CD4-positive, alpha-beta T cell treated with Interferon alpha-2 for 1 hour (primary cell): ENCODE data around the gene PEX14.
A peak's percentile ranks its signal among the peaks of the same experiment; 100 is the strongest.

Experiments
- DNase-seq, 2 donors: peaks; one replicate each; pipeline ENCODE4 v3.0.0-alpha.2; 2020 to 2022

The PEX14 gene

GRCh38 chr1:10553118-10553517, 78.4 kb downstream of the PEX14 start:
- DNase-seq = no peak

GRCh38 chr1:10555635-10556429, 81.1 kb downstream of the PEX14 start:
- DNase-seq = no peak

- DNase-seq = no peak
Measured at GRCh38 chr1:10556430-10557005, 81.8 kb downstream of the PEX14 start.

GRCh38 chr1:10557714-10558113, 83.0 kb downstream of the PEX14 start:
- no peak for DNase-seq

- no peak for DNase-seq
Measured at GRCh38 chr1:10559386-10559785, 84.6 kb downstream of the PEX14 start.

GRCh38 chr1:10561497-10561896, 86.7 kb downstream of the PEX14 start:
- no peak for DNase-seq

GRCh38 chr1:10561955-10562354, 87.2 kb downstream of the PEX14 start:
- peak in 1 of 2 donors; percentile 16 for DNase-seq

- no peak for DNase-seq
Measured at GRCh38 chr1:10564063-10564462, 89.3 kb downstream of the PEX14 start.

GRCh38 chr1:10569531-10569930, 94.8 kb downstream of the PEX14 start:
- no peak for DNase-seq

- DNase-seq = no peak
Measured at GRCh38 chr1:10575616-10576015, 100.9 kb downstream of the PEX14 start.

GRCh38 chr1:10578070-10578469, 103.3 kb downstream of the PEX14 start:
- DNase-seq = no peak

GRCh38 chr1:10583641-10584040, 108.9 kb downstream of the PEX14 start:
- no peak for DNase-seq

GRCh38 chr1:10585242-10585641, 110.5 kb downstream of the PEX14 start:
- DNase-seq = no peak

- DNase-seq = no peak
Measured at GRCh38 chr1:10586125-10586524, 111.4 kb downstream of the PEX14 start.

GRCh38 chr1:10588640-10589039, 113.9 kb downstream of the PEX14 start:
- no peak for DNase-seq

GRCh38 chr1:10589074-10589473, 114.3 kb downstream of the PEX14 start:
- no peak for DNase-seq

- no peak for DNase-seq
Measured at GRCh38 chr1:10591010-10591409, 116.3 kb downstream of the PEX14 start.

- no peak for DNase-seq
Measured at GRCh38 chr1:10592373-10592772, 117.6 kb downstream of the PEX14 start.

GRCh38 chr1:10593750-10594149, 119.0 kb downstream of the PEX14 start:
- DNase-seq = no peak

GRCh38 chr1:10594595-10595223, 120.0 kb downstream of the PEX14 start:
- DNase-seq = no peak

- no peak for DNase-seq
Measured at GRCh38 chr1:10596780-10597179, 122.0 kb downstream of the PEX14 start.

- DNase-seq = no peak
Measured at GRCh38 chr1:10597492-10598388, 123.0 kb downstream of the PEX14 start.

- no peak for DNase-seq
Measured at GRCh38 chr1:10598389-10598702, 123.6 kb downstream of the PEX14 start.
